ENCODE results near the gene STYXL1.

DNA sequence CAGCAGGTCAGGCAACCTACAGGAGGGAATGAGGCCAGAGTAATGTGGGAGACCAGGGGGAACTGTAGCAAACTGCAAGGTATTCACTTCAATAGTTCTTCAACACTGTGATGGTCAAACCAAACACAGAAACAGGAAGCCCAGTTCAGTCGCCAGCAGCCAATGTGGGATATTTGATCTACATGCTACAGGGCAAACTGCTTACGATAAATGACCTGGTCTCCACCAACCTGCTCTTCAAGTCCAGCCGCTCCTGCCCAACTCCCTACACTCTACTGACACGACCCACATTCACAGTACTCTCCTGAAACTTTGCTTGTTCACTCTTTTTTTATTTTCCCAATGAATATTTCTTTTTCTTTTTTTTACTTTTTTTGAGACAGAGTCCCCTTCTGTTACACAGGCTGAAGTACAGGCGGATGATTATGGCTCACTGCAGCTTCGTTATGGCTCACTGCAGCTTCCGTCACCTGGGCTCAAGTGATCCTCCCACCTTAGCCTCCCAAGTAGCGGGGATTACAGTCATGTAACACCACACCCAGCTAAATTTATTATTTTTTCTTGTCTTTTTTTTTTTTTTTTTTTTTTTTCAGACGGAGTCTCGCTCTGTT, 42.2 kb upstream of the STYXL1 start:
- TF ChIP-seq, protein P1, sequence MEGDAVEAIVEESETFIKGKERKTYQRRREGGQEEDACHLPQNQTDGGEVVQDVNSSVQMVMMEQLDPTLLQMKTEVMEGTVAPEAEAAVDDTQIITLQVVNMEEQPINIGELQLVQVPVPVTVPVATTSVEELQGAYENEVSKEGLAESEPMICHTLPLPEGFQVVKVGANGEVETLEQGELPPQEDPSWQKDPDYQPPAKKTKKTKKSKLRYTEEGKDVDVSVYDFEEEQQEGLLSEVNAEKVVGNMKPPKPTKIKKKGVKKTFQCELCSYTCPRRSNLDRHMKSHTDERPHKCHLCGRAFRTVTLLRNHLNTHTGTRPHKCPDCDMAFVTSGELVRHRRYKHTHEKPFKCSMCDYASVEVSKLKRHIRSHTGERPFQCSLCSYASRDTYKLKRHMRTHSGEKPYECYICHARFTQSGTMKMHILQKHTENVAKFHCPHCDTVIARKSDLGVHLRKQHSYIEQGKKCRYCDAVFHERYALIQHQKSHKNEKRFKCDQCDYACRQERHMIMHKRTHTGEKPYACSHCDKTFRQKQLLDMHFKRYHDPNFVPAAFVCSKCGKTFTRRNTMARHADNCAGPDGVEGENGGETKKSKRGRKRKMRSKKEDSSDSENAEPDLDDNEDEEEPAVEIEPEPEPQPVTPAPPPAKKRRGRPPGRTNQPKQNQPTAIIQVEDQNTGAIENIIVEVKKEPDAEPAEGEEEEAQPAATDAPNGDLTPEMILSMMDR (IDR thresholded peaks at IDR 0.05), result no peak
- TF ChIP-seq POLR2A (IDR thresholded peaks at IDR 0.05) (no peak), POLR2AphosphoS5 (IDR thresholded peaks at IDR 0.05) (no peak)

Data from breast epithelium (tissue), 3 donors.